Peyer's patch (tissue), 4 donors: ENCODE data around the gene CFAP20DC.

ENCODE experiments used
- POLR2A ChIP-seq, 2 donors: fragments of 450-650 bp; IDR thresholded peaks; one replicate each; pipeline ENCODE4 v1.5.1; 2017; ENCODE audit warnings: antibody characterized with exemption in 2 of 2, mild to moderate bottlenecking in 2 of 2, moderate library complexity in 2 of 2
- TF ChIP-seq, protein P1 (sequence below), 6 experiments: fragments of 450-650 bp in 4 of 6; fragments of 200-600 bp in 2 of 6; sonication (generic) in 1 of 6; IDR thresholded peaks; one replicate each; pipeline ENCODE4 v1.5.1; 2017 to 2019; ENCODE audit warnings: antibody characterized with exemption in 6 of 6, mild to moderate bottlenecking in 3 of 6, moderate library complexity in 1 of 6

- TF ChIP-seq, protein P1, sequence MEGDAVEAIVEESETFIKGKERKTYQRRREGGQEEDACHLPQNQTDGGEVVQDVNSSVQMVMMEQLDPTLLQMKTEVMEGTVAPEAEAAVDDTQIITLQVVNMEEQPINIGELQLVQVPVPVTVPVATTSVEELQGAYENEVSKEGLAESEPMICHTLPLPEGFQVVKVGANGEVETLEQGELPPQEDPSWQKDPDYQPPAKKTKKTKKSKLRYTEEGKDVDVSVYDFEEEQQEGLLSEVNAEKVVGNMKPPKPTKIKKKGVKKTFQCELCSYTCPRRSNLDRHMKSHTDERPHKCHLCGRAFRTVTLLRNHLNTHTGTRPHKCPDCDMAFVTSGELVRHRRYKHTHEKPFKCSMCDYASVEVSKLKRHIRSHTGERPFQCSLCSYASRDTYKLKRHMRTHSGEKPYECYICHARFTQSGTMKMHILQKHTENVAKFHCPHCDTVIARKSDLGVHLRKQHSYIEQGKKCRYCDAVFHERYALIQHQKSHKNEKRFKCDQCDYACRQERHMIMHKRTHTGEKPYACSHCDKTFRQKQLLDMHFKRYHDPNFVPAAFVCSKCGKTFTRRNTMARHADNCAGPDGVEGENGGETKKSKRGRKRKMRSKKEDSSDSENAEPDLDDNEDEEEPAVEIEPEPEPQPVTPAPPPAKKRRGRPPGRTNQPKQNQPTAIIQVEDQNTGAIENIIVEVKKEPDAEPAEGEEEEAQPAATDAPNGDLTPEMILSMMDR (IDR thresholded peaks at IDR 0.05): no peak
- TF ChIP-seq POLR2A (IDR thresholded peaks at IDR 0.05): no peak
These were observed 32.2 kb downstream of the CFAP20DC start for GRCh38 chr3:59017617-59017984.
